B cell (primary cell): ENCODE data around the gene ERCC2. TPM values are rescaled to one million over a fixed set of nuclear protein-coding genes. Genes with fewer than 3 reads are reported as not detected.

ENCODE experiments used
- ATAC-seq: fragments of 200-7000 bp; cut with Tn5 transposase; one replicate; pipeline ENCODE4 v1.10.0; 2021; ENCODE audit warnings: low read depth, mild to moderate bottlenecking, moderate number of reproducible peaks, moderate library complexity
- CTCF ChIA-PET: fragments of 350-600 bp; sonication (Branson Sonifier 250); formaldehyde crosslinking; loops from one replicate; lab custom pipeline; 2021; ENCODE audit warnings: antibody characterized with exemption, inconsistent platforms; lab: Charles Lee
- POLR2A ChIA-PET: fragments of 350-600 bp; sonication (Branson Sonifier 250); formaldehyde crosslinking; loops from one replicate; lab custom pipeline; 2021; ENCODE audit warnings: antibody characterized with exemption; lab: Charles Lee
- DNase-seq: peaks from one replicate; pipeline ENCODE4 v3.0.0; 2013
- H2AFZ ChIP-seq: 2 replicates; pipeline ENCODE4 v1.6.1; 2012; ENCODE audit warnings: mild to moderate bottlenecking, low read depth, low read length; ENCODE audit not compliant: insufficient read depth, poor library complexity, severe bottlenecking
- H3K27ac ChIP-seq, 2 donors: 1 replicate in 1 of 2; 2 replicates in 1 of 2; pipeline ENCODE4 v1.5.1; 2012 to 2013; ENCODE audit warnings: low read length in 2 of 2, mild to moderate bottlenecking in 2 of 2, moderate library complexity in 1 of 2
- H3K27me3 ChIP-seq, 4 experiments: fragments of 200-600 bp in 1 of 4; sonication (generic) in 1 of 4; replicated peaks in 1 of 4; 1 replicate in 2 of 4; 2 replicates in 2 of 4; pipeline versions ENCODE4 v1.6.1 to v1.7.0; 2013 to 2016; ENCODE audit warnings: low read length in 3 of 4, mild to moderate bottlenecking in 2 of 4, mixed read lengths in 1 of 4, moderate library complexity in 1 of 4; ENCODE audit not compliant: insufficient read depth in 4 of 4, control insufficient read depth in 3 of 4; ENCODE audit errors: control extremely low read depth in 1 of 4
- H3K36me3 ChIP-seq, 2 experiments: replicated peaks in 1 of 2; 1 replicate in 1 of 2; 2 replicates in 1 of 2; pipeline versions ENCODE4 v1.6.1 to v1.7.1; 2013; ENCODE audit warnings: low read length in 1 of 2; ENCODE audit not compliant: insufficient read depth in 2 of 2, control insufficient read depth in 1 of 2; ENCODE audit errors: control extremely low read depth in 1 of 2, extremely low read depth in 1 of 2
- H3K4me1 ChIP-seq, 2 donors: fragments of 200-600 bp in 1 of 2; sonication (generic) in 1 of 2; 1 replicate in 1 of 2; 2 replicates in 1 of 2; pipeline versions ENCODE4 v1.5.1 to v1.6.1; 2013 to 2017; ENCODE audit warnings: low read length in 2 of 2; ENCODE audit not compliant: control insufficient read depth in 2 of 2, insufficient read depth in 2 of 2
- H3K4me2 ChIP-seq: replicated peaks from 2 replicates; pipeline ENCODE3; 2012; ENCODE audit warnings: mild to moderate bottlenecking, low read depth, low read length; ENCODE audit not compliant: poor library complexity, severe bottlenecking
- H3K4me3 ChIP-seq, 5 experiments: fragments of 200-600 bp in 1 of 5; sonication (generic) in 1 of 5; 1 replicate in 3 of 5; 2 replicates in 2 of 5; pipeline versions ENCODE4 v1.5.1 to v1.7.0; 2011 to 2016; ENCODE audit warnings: low read length in 4 of 5, mild to moderate bottlenecking in 4 of 5, low read depth in 2 of 5, control low read depth in 1 of 5, moderate library complexity in 1 of 5; ENCODE audit not compliant: insufficient read depth in 1 of 5; ENCODE audit errors: control extremely low read depth in 1 of 5, extremely low read depth in 1 of 5
- H3K79me2 ChIP-seq: fragments of 200-600 bp; sonication (generic); one replicate; pipeline ENCODE4 v1.6.0; 2016; ENCODE audit warnings: low read length; ENCODE audit not compliant: control insufficient read depth, insufficient read depth
- H3K9ac ChIP-seq: fragments of 200-600 bp; sonication (generic); 2 replicates; pipeline ENCODE4 v1.6.1; 2017; ENCODE audit warnings: mild to moderate bottlenecking, low read length, moderate library complexity
- H3K9me3 ChIP-seq, 3 donors: one replicate each; pipeline versions ENCODE4 v1.6.1 to v1.7.1; 2013; ENCODE audit warnings: low read length in 2 of 3; ENCODE audit not compliant: control insufficient read depth in 2 of 3, insufficient read depth in 1 of 3; ENCODE audit errors: control extremely low read depth in 1 of 3
- H4K20me1 ChIP-seq: 2 replicates; pipeline ENCODE4 v1.6.0; 2012; ENCODE audit warnings: mild to moderate bottlenecking, low read length; ENCODE audit not compliant: insufficient read depth, control insufficient read depth, poor library complexity, severe bottlenecking
- H3K27ac Mint-ChIP-seq: one replicate; pipeline ENCODE4 v1.8.0; 2021; ENCODE audit warnings: mixed read lengths
- H3K27me3 Mint-ChIP-seq: one replicate; pipeline ENCODE4 v1.8.0; 2021; ENCODE audit warnings: mixed read lengths
- H3K4me1 Mint-ChIP-seq: one replicate; pipeline ENCODE4 v1.8.0; 2021; ENCODE audit warnings: mixed read lengths
- H3K4me3 Mint-ChIP-seq: one replicate; pipeline ENCODE4 v1.8.0; 2021; ENCODE audit warnings: mixed read lengths
- H3K9me3 Mint-ChIP-seq: one replicate; pipeline ENCODE4 v1.8.0; 2022; ENCODE audit warnings: mixed read lengths; ENCODE audit not compliant: insufficient read depth
- EZH2 ChIP-seq: IDR thresholded peaks from 2 replicates; pipeline ENCODE4 v1.6.1; 2012; ENCODE audit warnings: borderline replicate concordance, low read depth, mild to moderate bottlenecking, moderate library complexity, low read length; ENCODE audit not compliant: insufficient read depth, poor library complexity, severe bottlenecking
- WGBS: methylation state at CpG from one replicate; pipeline ENCODE4 v1.1.5; 2013; ENCODE audit warnings: missing lambda C conversion rate; ENCODE audit not compliant: insufficient coverage; 5-methylcytosine and 5-hydroxymethylcytosine counted together
- intact Hi-C: fragments of 100-400 bp; cut with micrococcal nuclease; formaldehyde crosslinking; loops from one replicate; pipeline ENCODE4 v1.10.0; 2022
- polyA plus RNA-seq: library from polyadenylated mRNA; depleted of rRNA; stranded (reverse); fragments of >200 nt; gene quantifications from 2 replicates; pipeline ENCODE4 v1.2.3, GENCODE V29; 2012
- total RNA-seq, 2 donors: library from RNA; stranded (reverse); fragments of 120-200 nt in 1 of 2; gene quantifications; 1 replicate in 1 of 2; 2 replicates in 1 of 2; pipeline versions ENCODE4 v1.2.3 to v1.2.4, GENCODE V29; 2013 to 2022
- TF ChIP-seq, protein P1 (sequence below): fragments of 200-600 bp; IDR thresholded peaks from one replicate; pipeline ENCODE4 v1.8.0; 2022; ENCODE audit warnings: antibody characterized with exemption, mild to moderate bottlenecking

ERCC2 gene
- total and polyA plus RNA-seq, 2 donors (not counting 1 experiment from before 2014, with no cell fraction given), result 20.8 to 26.5 TPM

DNA sequence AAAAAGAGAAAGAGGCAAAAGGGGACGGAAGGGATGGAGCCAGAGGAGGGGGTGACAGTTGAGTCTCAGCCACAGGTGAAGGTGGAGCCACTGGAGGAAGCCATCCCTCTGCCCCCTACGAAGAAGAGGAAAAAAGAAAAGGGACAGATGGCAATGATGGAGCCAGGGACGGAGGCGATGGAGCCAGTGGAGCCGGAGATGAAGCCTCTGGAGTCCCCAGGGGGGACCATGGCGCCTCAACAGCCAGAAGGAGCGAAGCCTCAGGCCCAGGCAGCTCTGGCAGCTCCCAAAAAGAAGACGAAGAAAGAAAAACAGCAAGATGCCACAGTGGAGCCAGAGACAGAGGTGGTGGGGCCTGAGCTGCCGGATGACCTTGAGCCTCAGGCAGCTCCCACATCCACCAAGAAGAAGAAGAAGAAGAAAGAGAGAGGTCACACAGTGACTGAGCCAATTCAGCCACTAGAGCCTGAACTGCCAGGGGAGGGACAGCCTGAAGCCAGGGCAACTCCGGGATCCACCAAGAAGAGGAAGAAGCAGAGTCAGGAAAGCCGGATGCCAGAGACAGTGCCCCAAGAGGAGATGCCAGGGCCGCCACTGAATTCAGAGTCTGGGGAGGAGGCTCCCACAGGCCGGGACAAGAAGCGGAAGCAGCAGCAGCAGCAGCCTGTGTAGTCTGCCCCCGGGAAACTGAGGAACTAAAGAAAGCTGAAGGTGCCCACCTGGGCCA lies 38.6 kb upstream of the ERCC2 start:
- ATAC-seq (no peak), DNase-seq (no peak)
- no peak overlapping the region for H3K4me3 Mint-ChIP-seq
- no peak overlapping the region for H3K9ac ChIP-seq
- 96% methylated on average over 13 of the region's 15 CpGs for WGBS
- no peak overlapping the region for H3K4me3 ChIP-seq
- H4K20me1 ChIP-seq, result peaks cover 12% of the 10 kb centered on the region
- intact Hi-C loops, result loop anchor here (5.0 to 10.0 kb wide), 3 partner anchors 33 to 586 kb away; partner anchors contain the start of genes CCDC61 and RELB
- no peak overlapping the region for H2AFZ ChIP-seq
- CTCF ChIA-PET, result interaction anchor here (0.9 to 1.6 kb wide), 4 partner anchors 30 to 76 kb away, joined by 3 to 6 read pairs (median 4); no protein-coding TSS in a partner anchor
- peaks cover 3 to 11% of the 10 kb centered on the region in 2 experiments for H3K36me3 ChIP-seq
- peaks cover 38% of the 10 kb centered on the region for H3K4me1 Mint-ChIP-seq
- H3K4me1 ChIP-seq, result peaks cover 21 to 35% of the 10 kb centered on the region in 2 donors
- TF ChIP-seq, protein P1, sequence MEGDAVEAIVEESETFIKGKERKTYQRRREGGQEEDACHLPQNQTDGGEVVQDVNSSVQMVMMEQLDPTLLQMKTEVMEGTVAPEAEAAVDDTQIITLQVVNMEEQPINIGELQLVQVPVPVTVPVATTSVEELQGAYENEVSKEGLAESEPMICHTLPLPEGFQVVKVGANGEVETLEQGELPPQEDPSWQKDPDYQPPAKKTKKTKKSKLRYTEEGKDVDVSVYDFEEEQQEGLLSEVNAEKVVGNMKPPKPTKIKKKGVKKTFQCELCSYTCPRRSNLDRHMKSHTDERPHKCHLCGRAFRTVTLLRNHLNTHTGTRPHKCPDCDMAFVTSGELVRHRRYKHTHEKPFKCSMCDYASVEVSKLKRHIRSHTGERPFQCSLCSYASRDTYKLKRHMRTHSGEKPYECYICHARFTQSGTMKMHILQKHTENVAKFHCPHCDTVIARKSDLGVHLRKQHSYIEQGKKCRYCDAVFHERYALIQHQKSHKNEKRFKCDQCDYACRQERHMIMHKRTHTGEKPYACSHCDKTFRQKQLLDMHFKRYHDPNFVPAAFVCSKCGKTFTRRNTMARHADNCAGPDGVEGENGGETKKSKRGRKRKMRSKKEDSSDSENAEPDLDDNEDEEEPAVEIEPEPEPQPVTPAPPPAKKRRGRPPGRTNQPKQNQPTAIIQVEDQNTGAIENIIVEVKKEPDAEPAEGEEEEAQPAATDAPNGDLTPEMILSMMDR, result no peak
- no peak for TF ChIP-seq EZH2
- peaks cover 0 to 12% (median 5%) of the 10 kb centered on the region in 4 experiments for H3K27me3 ChIP-seq
- H3K27me3 Mint-ChIP-seq, result peaks cover 2% of the 10 kb centered on the region
- no peaks in the 10 kb centered on the region for H3K9me3 Mint-ChIP-seq
- peaks cover 28% of the 10 kb centered on the region for H3K79me2 ChIP-seq
- H3K4me2 ChIP-seq, result no peak overlapping the region
- H3K27ac Mint-ChIP-seq, result peak overlapping the region; percentile 46
- H3K9me3 ChIP-seq, result peaks cover 0 to 8% (median 0%) of the 10 kb centered on the region in 3 donors
- no peak overlapping the region for H3K27ac ChIP-seq
- POLR2A ChIA-PET, result interaction anchor here (0.6 to 0.7 kb wide), 3 partner anchors 11 to 70 kb away, joined by 3 to 6 read pairs (median 3); no protein-coding TSS in a partner anchor

DNA sequence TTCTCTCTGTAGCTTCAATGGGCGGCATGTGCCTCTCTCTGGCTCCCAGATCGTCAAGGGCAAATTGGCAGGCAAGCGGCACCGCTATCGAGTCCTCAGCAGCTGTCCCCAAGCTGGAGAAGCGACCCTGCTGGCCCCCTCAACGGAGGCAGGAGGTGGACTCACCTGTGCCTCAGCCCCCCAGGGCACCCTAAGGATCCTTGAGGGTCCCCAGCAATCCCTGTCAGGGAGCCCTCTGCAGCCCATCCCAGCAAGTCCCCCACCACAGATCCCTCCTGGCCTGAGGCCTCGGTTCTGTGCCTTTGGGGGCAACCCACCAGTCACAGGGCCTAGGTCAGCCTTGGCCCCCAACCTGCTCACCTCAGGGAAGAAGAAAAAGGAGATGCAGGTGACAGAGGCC lies 37.7 kb upstream of the ERCC2 start:
- peaks cover 31% of the 10 kb centered on the region for H3K79me2 ChIP-seq
- intact Hi-C loops, result loop anchor here (5.0 to 10.0 kb wide), 3 partner anchors 34 to 587 kb away; partner anchors contain the start of genes CCDC61 and RELB

More for the DNA sequence above, 37.7 kb upstream of the ERCC2 start:
- POLR2A ChIA-PET, result no interaction called here
- Histone ChIP-seq H3K4me2 (no peak overlapping the region), H3K27me3 (peaks cover 0 to 21% (median 13%) of the 10 kb centered on the region in 4 experiments), H3K9ac (no peak overlapping the region), H4K20me1 (peaks cover 17% of the 10 kb centered on the region), H3K36me3 (peaks cover 0 to 3% of the 10 kb centered on the region in 2 experiments), H3K4me3 (no peak overlapping the region), H2AFZ (no peak overlapping the region), H3K4me1 (peaks cover 25 to 37% of the 10 kb centered on the region in 2 donors), H3K9me3 (peaks cover 0 to 12% (median 0%) of the 10 kb centered on the region in 3 donors), H3K27ac (no peak overlapping the region)
- Mint-ChIP-seq H3K9me3 (no peaks in the 10 kb centered on the region), H3K27me3 (peaks cover 10% of the 10 kb centered on the region), H3K4me3 (peak overlapping the region; percentile 59), H3K4me1 (peaks cover 42% of the 10 kb centered on the region), H3K27ac (peak overlapping the region; percentile 59)
- CTCF ChIA-PET, result interaction anchor here (1.2 to 1.3 kb wide), 2 partner anchors 31 to 71 kb away, joined by 5 to 7 read pairs; no protein-coding TSS in a partner anchor
- ATAC-seq (no peak), DNase-seq (no peak)
- TF ChIP-seq, protein P1, result no peak
- WGBS, result 95% methylated on average over 8 of the region's 8 CpGs
